HepG2 (cell line): ENCODE results near the gene TMEM182. TPM values are rescaled to one million over a fixed set of nuclear protein-coding genes. Genes with fewer than 3 reads are reported as not detected.

Source experiments
- AKAP8 ChIP-seq: sonication (generic); formaldehyde crosslinking; IDR thresholded peaks from 2 replicates; pipeline ENCODE4 v1.5.1; 2020; ENCODE audit warnings: mild to moderate bottlenecking, missing genetic modification reagents
- CBFB ChIP-seq: sonication (generic); formaldehyde crosslinking; IDR thresholded peaks from 2 replicates; pipeline ENCODE4 v1.4.0; 2020; ENCODE audit warnings: missing genetic modification reagents
- FOXO4 ChIP-seq: sonication (generic); formaldehyde crosslinking; conservative IDR thresholded peaks from 2 replicates; pipeline ENCODE4 v1.8.1; 2023; ENCODE audit warnings: missing genetic modification reagents
- IKZF4 ChIP-seq: sonication (generic); formaldehyde crosslinking; IDR thresholded peaks from 2 replicates; pipeline ENCODE4 v1.5.1; 2020; ENCODE audit warnings: borderline replicate concordance, mild to moderate bottlenecking, low read depth, missing genetic modification reagents; ENCODE audit errors: not compliant biosample characterization
- KDM5A ChIP-seq: fragments of 200-600 bp; sonication (generic); IDR thresholded peaks from 2 replicates; pipeline ENCODE4 v1.7.0; 2018; ENCODE audit warnings: antibody characterized with exemption, mild to moderate bottlenecking, low read length, borderline replicate concordance
- MAFF ChIP-seq: IDR thresholded peaks from 2 replicates; pipeline ENCODE4 v1.6.1; 2011; ENCODE audit warnings: low read depth, low read length, improper control_type of control experiment
- MAFK ChIP-seq, 2 experiments: IDR thresholded peaks in 1 of 2; conservative IDR thresholded peaks in 1 of 2; 2 replicates each; pipeline ENCODE4 v1.6.1; 2011; ENCODE audit warnings: improper control_type of control experiment in 2 of 2, low read length in 2 of 2
- RARG ChIP-seq: sonication (generic); formaldehyde crosslinking; IDR thresholded peaks from 2 replicates; pipeline ENCODE4 v1.4.0; 2020; ENCODE audit warnings: low read depth, mild to moderate bottlenecking, missing genetic modification reagents
- RFXAP ChIP-seq: sonication (generic); formaldehyde crosslinking; IDR thresholded peaks from 2 replicates; pipeline ENCODE4 v1.4.0; 2020; ENCODE audit warnings: missing genetic modification reagents, borderline replicate concordance
- RORA ChIP-seq: sonication (generic); formaldehyde crosslinking; IDR thresholded peaks from 2 replicates; pipeline ENCODE4 v1.5.0; 2020; ENCODE audit warnings: mild to moderate bottlenecking, missing genetic modification reagents, moderate library complexity
- SOX13 ChIP-seq, 3 experiments: fragments of 450-650 bp in 1 of 3; sonication (generic) in 1 of 3; formaldehyde crosslinking in 1 of 3; IDR thresholded peaks in 2 of 3; conservative IDR thresholded peaks in 1 of 3; 2 replicates each; pipeline versions ENCODE4 v1.5.0 to v1.6.1; 2016 to 2020; ENCODE audit warnings: antibody characterized with exemption in 1 of 3, mild to moderate bottlenecking in 1 of 3, missing compliant biosample characterization in 1 of 3, missing genetic modification reagents in 1 of 3, moderate library complexity in 1 of 3
- SRF ChIP-seq: IDR thresholded peaks from 2 replicates; pipeline ENCODE4 v1.6.1; 2011; ENCODE audit warnings: mild to moderate bottlenecking, low read depth, low read length, moderate library complexity
- TIGD3 ChIP-seq: sonication (generic); formaldehyde crosslinking; IDR thresholded peaks from 2 replicates; pipeline ENCODE4 v1.5.1; 2020; ENCODE audit warnings: mild to moderate bottlenecking, missing genetic modification reagents, borderline replicate concordance
- ZFP62 ChIP-seq: sonication (generic); formaldehyde crosslinking; IDR thresholded peaks from 2 replicates; pipeline ENCODE4 v1.4.0; 2020; ENCODE audit warnings: missing genetic modification reagents
- ZKSCAN1 ChIP-seq: fragments of 150-350 bp; IDR thresholded peaks from 2 replicates; pipeline ENCODE4 v1.6.1; 2014; ENCODE audit warnings: low read length
- ZMYM3 ChIP-seq: sonication (generic); formaldehyde crosslinking; IDR thresholded peaks from 2 replicates; pipeline ENCODE4 v1.5.1; 2020; ENCODE audit warnings: mild to moderate bottlenecking, missing genetic modification reagents
- ZNF20 ChIP-seq: sonication (generic); formaldehyde crosslinking; IDR thresholded peaks from 2 replicates; pipeline ENCODE4 v1.4.0; 2020; ENCODE audit warnings: mild to moderate bottlenecking, moderate library complexity, missing genetic modification reagents
- ZNF333 ChIP-seq: sonication (generic); formaldehyde crosslinking; IDR thresholded peaks from 2 replicates; pipeline ENCODE4 v1.4.0; 2020; ENCODE audit warnings: mild to moderate bottlenecking, missing genetic modification reagents, borderline replicate concordance
- ZNF432 ChIP-seq: sonication (generic); formaldehyde crosslinking; IDR thresholded peaks from 2 replicates; pipeline ENCODE4 v1.5.0; 2020; ENCODE audit warnings: missing genetic modification reagents, mild to moderate bottlenecking, borderline replicate concordance
- ZNF562 ChIP-seq: sonication (generic); formaldehyde crosslinking; IDR thresholded peaks from 2 replicates; pipeline ENCODE4 v1.8.0; 2022; ENCODE audit warnings: missing genetic modification reagents, borderline replicate concordance
- ZNF577 ChIP-seq: sonication (generic); formaldehyde crosslinking; IDR thresholded peaks from 2 replicates; pipeline ENCODE4 v1.4.0; 2020; ENCODE audit warnings: mild to moderate bottlenecking, low read depth, missing genetic modification reagents, borderline replicate concordance
- ZNF619 ChIP-seq: sonication (generic); formaldehyde crosslinking; IDR thresholded peaks from 2 replicates; pipeline ENCODE4 v1.4.0; 2020; ENCODE audit warnings: mild to moderate bottlenecking, missing genetic modification reagents
- ZNF687 ChIP-seq: sonication (generic); formaldehyde crosslinking; IDR thresholded peaks from 2 replicates; pipeline ENCODE4 v1.5.1; 2020; ENCODE audit warnings: mild to moderate bottlenecking, missing genetic modification reagents, moderate library complexity
- ZSCAN22 ChIP-seq: sonication (generic); formaldehyde crosslinking; IDR thresholded peaks from 2 replicates; pipeline ENCODE4 v1.4.0; 2020; ENCODE audit warnings: mild to moderate bottlenecking, missing genetic modification reagents
- polyA plus RNA-seq, 8 experiments: library from polyadenylated mRNA; depleted of rRNA in 3 of 8; stranded (reverse) in 7 of 8; unstranded in 1 of 8; fragments of >200 nt; fragmentation: Illumina TruSeq in 4 of 8; extraction: Trizol in 4 of 8; gene quantifications; 2 replicates each; pipeline versions ENCODE4 v1.2.1 to v1.2.3, GENCODE V29; 2011 to 2016; ENCODE audit warnings: low read depth in 4 of 8, missing spikeins in 1 of 8, mixed read lengths in 1 of 8; ENCODE audit not compliant: insufficient read depth in 1 of 8
- total RNA-seq, 5 experiments: library from RNA; depleted of rRNA; stranded (reverse); fragments of >200 nt; fragmentation: Illumina TruSeq; extraction: Trizol; gene quantifications; 2 replicates each; pipeline ENCODE4 v1.2.3, GENCODE V29; 2016; ENCODE audit warnings: low read depth in 1 of 5

Gene TMEM182
- total and polyA plus RNA-seq, 2 of the 13 experiments (the other 11 are each of a cell fraction or from before 2014, with no cell fraction given), result 8.7 to 8.9 TPM

DNA sequence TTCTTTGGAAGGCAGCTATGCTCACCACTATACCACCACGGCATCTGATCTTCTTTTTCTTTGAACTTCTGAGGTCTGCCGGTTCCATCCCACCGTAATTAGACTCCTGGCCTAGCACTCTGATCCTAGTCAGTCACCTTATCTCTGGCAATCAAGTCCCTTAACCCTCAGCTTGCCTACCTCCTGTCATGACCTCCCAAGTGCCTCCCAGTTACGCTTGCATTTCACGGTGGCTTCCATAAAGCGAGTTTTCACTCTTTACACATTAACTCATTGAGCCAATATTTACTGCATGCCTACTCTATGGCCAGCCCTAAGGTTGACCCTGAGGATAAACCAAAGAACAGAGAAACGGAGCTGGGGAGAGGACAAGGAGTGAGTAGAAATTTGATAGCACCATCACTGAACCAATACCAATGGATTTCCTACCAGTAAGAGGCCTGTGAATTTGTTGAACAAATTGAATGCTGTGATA, 37.8 kb upstream of the TMEM182 start (continued):
- no peak for TF ChIP-seq MAFK (conservative IDR thresholded peaks at IDR 0.05 in 1 of 2, IDR thresholded peaks at IDR 0.05 in 1 of 2; ENCODE audit: low read length in 2 of 2)
- 0 out of 2 replicates have a peak, but pooled peaks have one; percentile 12 for TF ChIP-seq ZNF619
- TF ChIP-seq MAFF, result peak; percentile 18; the same call in 1 of the 2 replicates
- TF ChIP-seq KDM5A, result no peak; the same call in 1 of the 2 replicates
- peak; percentile 56 for TF ChIP-seq IKZF4 (CRISPR knock-in tag)
- TF ChIP-seq ZFP62 (CRISPR knock-in tag), result no peak
- no peak for TF ChIP-seq ZNF333 (CRISPR knock-in tag)
- TF ChIP-seq CBFB (CRISPR knock-in tag), result no peak
- peak; percentile 76; the same call in 1 of the 2 replicates for TF ChIP-seq RFXAP (CRISPR knock-in tag)
- peak; percentile 50; the same call in 1 of the 2 replicates for TF ChIP-seq SOX13 (IDR thresholded peaks at IDR 0.05)
- TF ChIP-seq SOX13 (CRISPR knock-in tag; conservative IDR thresholded peaks at IDR 0.05 in 1 of 2, IDR thresholded peaks at IDR 0.05 in 1 of 2), result peak in 1 of 2 experiments; percentile 86; a peak in 2 of 4 replicates
- no peak for TF ChIP-seq TIGD3 (CRISPR knock-in tag)
- TF ChIP-seq ZNF432 (CRISPR knock-in tag), result no peak
- no peak for TF ChIP-seq ZNF577
- TF ChIP-seq ZNF562 (CRISPR knock-in tag), result no peak
- TF ChIP-seq ZNF20 (CRISPR knock-in tag), result no peak
- no peak; the same call in 1 of the 2 replicates for TF ChIP-seq SRF
- TF ChIP-seq ZNF687 (CRISPR knock-in tag), result no peak
- peak; percentile 83 for TF ChIP-seq ZMYM3 (CRISPR knock-in tag)
- peak; percentile 62; the same call in 1 of the 2 replicates for TF ChIP-seq ZKSCAN1
- TF ChIP-seq RARG (CRISPR knock-in tag), result no peak
- TF ChIP-seq RORA (CRISPR knock-in tag), result no peak
- TF ChIP-seq ZSCAN22, result no peak
- TF ChIP-seq AKAP8 (CRISPR knock-in tag), result no peak
- no peak for TF ChIP-seq FOXO4 (CRISPR knock-in tag)
